GM19239 (cell line): Measurements from ENCODE around the gene PGAM4.
"Not testable (repeated sequence)": the region's sequence is repeated elsewhere in the genome, so short reads cannot be mapped to it uniquely, and the experiment has no call there.

Source experiments
- DNase-seq: peaks from one replicate; pipeline ENCODE4 v3.0.0; 2011; ENCODE audit warnings: low spot score; ENCODE audit not compliant: insufficient read length
- FAIRE-seq: peaks from 2 replicates; lab custom pipeline; 2011; peaks lifted over from hg19 to GRCh38; lab: Jason Lieb, UNC

Gene PGAM4

GRCh38 chrX:77969538-77969937, at the start of gene PGAM4:
Gene PGAM4, minus strand, starts transcription at chrX:77969638. Its CDS starts 0 bp downstream, at chrX:77969638.
- FAIRE-seq: no peak

GRCh38 chrX:78011846-78012245, 42.4 kb upstream of the PGAM4 start:
- FAIRE-seq: no peak
- DNase-seq: no peak

More at GRCh38 chrX:77969538-77969937, at the start of gene PGAM4:
- no peak for DNase-seq

DNA sequence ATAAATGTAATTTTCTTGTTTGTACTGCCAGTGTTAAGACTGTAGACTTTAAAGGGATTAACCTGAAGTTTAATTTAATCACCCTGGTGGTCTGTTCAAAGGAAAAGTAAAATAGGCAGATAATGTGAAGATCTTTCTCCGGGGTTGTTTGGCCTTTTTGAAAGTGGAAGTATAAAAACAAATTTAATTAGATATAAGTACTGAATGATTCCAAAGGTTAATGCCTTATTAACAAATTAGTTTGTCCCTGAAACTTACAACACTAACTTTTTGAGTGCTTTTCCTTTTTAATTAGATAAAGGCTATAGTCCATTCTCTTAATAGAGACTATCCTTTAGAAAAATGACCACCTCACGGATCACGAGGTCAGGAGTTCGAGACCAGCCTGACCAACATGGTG, 10.4 kb upstream of the PGAM4 start:
- DNase-seq (no peak), FAIRE-seq (no peak)

GRCh38 chrX:77977518-77977917, 8.1 kb upstream of the PGAM4 start:
- FAIRE-seq: peak; percentile 69
- DNase-seq: no peak

DNA sequence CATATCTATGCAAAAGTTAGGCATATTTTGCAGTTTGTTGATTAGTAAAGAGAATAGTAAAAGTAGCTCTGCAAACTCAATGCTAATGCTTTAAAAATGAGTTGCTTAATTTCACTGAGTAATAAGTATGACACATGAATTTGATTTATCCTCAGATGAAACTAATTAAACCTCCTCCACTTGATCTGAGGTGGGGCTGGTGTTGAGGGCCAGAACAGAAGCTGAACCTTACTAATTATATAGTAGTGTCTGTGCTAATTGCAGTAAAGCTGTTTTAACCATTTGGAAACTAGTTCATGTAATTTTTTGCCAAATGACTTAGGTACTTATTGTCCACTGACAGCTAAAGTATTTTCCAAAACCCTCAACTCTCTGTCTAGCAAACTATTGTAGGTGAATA, 7.7 kb upstream of the PGAM4 start:
- DNase-seq (no peak), FAIRE-seq (no peak)

DNA sequence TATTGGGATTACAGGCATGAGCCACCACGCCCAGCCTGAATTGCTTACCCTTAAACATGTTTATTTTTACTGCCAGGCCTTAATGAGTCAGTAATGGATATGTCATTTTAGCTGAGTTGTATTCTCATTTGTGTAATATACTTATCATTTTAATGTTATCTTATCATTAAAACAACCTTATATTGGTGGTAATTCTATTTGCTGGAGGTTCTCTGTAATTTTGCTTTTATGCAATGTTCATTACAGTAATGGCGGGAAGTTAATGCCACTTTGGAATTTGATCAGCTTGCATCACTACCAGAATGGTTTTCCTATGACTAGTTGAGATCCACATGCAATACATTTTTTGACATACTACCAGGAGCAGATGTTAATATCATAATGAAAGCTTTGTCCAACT, 6.3 kb upstream of the PGAM4 start:
- DNase-seq (no peak), FAIRE-seq (peak; percentile 23)

DNA sequence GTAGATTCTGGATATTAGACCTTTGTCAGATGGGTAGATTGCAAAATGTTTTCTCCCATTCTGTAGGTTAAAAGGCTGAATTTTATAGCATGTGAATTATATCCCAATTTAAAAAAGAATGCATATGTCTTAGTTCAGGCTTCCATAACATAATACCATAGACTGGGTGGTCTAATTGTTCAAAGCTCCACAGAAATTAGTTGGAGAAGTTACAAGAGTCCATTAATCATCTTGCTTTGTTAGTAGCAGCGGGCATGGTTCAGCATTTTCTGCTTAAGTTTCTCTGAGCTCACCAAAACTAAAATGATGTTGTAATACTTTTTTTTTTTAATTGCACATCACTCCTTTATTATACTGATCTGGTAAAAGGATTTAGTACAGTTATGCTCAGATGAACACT, 1.8 kb downstream of the PGAM4 start:
- FAIRE-seq (no peak), DNase-seq (no peak)

GRCh38 chrX:77966361-77966760, 3.1 kb downstream of the PGAM4 start:
- FAIRE-seq: no peak

GRCh38 chrX:77962068-77962902, 7.2 kb downstream of the PGAM4 start:
- DNase-seq: no peak
- FAIRE-seq: peak; percentile 49

More at GRCh38 chrX:77966361-77966760, 3.1 kb downstream of the PGAM4 start:
- no peak for DNase-seq

GRCh38 chrX:77961063-77961462, 8.4 kb downstream of the PGAM4 start:
- no peak for DNase-seq
- peak; percentile 90 for FAIRE-seq

- FAIRE-seq: peak; percentile 90
These were observed 8.9 kb downstream of the PGAM4 start for GRCh38 chrX:77960567-77960966.

DNA sequence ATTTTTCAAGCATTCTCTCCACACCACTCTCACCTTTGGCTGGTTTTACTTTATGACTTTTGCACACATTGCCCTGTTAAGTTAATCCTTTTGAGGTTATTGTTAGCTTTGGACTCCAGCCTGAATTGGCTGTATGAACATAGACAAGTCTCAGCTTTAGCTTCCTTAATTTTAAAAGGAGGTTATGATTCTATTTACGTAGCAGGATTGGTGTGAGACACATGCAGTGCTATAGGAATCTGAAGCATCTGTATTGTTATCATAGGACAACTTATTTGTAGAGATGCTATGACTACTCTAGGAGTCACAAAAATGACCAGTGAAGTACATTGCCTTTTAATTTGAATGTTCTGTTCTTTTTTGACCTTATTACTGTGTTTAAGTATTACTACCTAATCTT, 15.7 kb downstream of the PGAM4 start:
- DNase-seq (no peak), FAIRE-seq (no peak)

More at GRCh38 chrX:77960567-77960966, 8.9 kb downstream of the PGAM4 start:
- DNase-seq: no peak

DNA sequence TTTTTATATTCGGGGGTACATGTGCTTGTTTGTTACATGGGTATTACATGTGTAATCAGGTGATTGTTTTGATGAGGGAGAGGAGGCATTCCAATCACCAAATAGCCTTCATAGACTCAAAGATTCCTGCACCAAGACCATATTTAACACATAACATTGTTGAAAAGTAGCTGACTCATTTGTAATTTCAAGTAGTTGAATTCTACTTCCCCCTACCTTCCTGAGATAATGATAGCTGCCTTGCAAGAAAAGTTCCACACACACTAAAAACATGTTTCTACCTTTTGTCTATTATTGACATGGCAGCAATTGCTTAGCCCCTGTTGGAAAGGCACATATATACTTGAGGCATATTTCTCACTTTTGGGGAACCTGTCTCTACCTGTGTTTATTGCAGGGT, 16.1 kb downstream of the PGAM4 start:
- no peak for DNase-seq
- peak; percentile 82 for FAIRE-seq

DNA sequence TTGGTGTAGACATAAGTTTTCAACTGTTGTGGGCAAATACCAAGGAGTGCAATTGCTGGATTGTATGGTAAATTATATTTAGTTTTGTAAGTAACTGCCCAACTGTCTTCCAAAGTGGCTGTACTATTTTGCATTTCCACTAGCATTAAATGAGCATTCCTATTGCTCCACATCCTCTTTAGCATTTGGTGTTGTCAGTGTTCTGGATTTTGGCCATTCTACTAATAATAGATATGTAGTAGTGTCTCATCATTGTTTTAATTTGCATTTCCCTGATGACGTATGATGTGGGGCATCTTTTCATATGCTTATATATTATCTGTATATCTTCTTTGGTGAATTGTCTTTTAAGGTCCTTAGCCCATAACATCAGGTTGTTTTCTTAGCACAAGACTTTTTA, 17.3 kb downstream of the PGAM4 start:
- FAIRE-seq (peak; percentile 86), DNase-seq (no peak)

- DNase-seq (no peak), FAIRE-seq (peak; percentile 77)
These were observed 19.6 kb downstream of the PGAM4 start for GRCh38 chrX:77949840-77950239.

- no peak for FAIRE-seq
These were observed 22.9 kb downstream of the PGAM4 start for GRCh38 chrX:77946571-77946970.

GRCh38 chrX:77945910-77946545, 23.4 kb downstream of the PGAM4 start:
- DNase-seq (no peak), FAIRE-seq (no peak)

More at GRCh38 chrX:77946571-77946970, 22.9 kb downstream of the PGAM4 start:
- no peak for DNase-seq

GRCh38 chrX:77945031-77945430, 24.4 kb downstream of the PGAM4 start:
- not testable (repeated sequence) for DNase-seq
- FAIRE-seq: peak; percentile 11

DNA sequence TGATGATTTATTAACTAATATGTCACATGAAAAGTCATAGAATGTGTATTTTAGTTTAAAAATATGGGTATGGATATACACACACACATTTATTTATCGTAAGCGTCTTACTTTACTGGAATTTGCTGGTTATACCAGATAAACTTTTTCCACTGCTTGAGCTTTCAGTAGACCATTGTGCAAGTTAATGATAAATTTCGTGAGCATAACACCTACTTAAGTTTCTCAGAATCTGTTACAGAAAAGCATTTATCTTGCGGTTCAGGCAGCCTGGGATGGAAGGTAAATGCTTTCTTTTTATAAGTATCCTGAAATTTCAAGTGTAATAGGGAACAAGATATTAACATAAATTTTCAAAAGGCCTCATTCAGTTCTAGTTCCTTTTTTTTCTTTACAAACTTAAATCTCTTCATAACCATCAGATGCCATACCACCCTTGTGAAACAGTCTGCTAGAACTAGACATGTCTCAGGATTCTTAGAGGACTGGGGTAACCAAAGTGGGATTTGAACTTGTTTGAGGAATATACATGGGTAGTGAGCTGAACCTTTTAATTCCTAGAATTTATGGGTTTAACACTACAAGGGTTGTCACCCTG, 31.3 kb downstream of the PGAM4 start:
- DNase-seq (no peak), FAIRE-seq (peak; percentile 66)

GRCh38 chrX:77937291-77937690, 32.1 kb downstream of the PGAM4 start:
- FAIRE-seq: no peak
- no peak for DNase-seq

DNA sequence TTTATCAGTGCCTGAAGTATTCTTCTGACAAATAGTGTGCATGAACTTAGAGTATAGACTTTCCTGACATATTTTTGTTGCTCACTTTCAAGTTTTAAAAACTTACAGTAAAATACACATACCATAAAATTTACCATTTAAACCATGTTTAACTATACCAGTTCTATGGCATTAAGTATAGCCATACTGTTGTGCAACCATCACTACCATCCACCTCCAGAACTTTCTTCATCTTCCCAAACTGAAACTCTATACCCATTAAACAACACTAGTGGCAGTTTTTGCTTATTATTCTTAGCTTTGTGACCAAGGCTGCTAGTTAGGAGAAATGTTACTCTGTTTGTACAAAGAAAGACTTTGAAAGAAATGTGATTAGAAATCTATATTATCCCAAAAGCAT, 33.1 kb downstream of the PGAM4 start:
- FAIRE-seq (no peak), DNase-seq (no peak)
